ENCODE results near the gene OR11G2. TPM values are rescaled to one million over a fixed set of nuclear protein-coding genes. Genes with fewer than 3 reads are reported as not detected.

The OR11G2 gene, protein sequence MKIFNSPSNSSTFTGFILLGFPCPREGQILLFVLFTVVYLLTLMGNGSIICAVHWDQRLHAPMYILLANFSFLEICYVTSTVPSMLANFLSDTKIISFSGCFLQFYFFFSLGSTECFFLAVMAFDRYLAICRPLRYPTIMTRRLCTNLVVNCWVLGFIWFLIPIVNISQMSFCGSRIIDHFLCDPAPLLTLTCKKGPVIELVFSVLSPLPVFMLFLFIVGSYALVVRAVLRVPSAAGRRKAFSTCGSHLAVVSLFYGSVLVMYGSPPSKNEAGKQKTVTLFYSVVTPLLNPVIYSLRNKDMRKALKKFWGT
- total RNA-seq, result 1 to 10 TPM in 1 of 5 donors, not detected in 4; 2.3 TPM
- polyA plus RNA-seq, result not detected
- long read RNA-seq, donor 1, result 0 reads
- long read RNA-seq, donor 2, result 0 reads
- long read RNA-seq, donor 3, result 0 reads
- long read RNA-seq, donor 4, result 0 reads
- long read RNA-seq, donor 5, result 0 reads
- long read RNA-seq, donor 6, result 0 reads
- long read RNA-seq, donor 7, result 0 reads
- long read RNA-seq, donor 8, result 0 reads
- long read RNA-seq, donor 9, result 0 reads
- long read RNA-seq, donor 10, result 0 reads

DNA sequence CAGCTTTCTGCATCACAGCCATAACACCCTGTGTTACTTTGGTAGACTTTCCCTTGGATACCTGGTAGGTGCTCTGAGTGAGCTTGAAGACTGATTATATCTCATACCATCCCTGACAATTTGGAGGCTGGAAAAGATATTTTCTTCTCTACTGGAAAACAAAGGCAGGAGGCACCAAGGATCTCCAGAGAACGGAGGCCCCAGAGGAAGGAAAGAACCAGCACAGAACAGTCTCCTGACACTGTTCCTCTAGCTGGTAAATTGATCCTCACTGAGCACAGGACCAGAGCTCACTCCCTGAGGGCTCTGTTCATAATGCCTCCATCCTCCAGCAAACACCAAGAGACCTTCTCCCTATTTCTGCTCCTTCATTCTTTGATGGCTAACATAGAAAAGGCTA lies at the start of gene OR11G2:
Gene OR11G2 (plus strand): TSS at position 301 of the 400 bp plus-strand sequence. CDS start 6,542 bp downstream, outside the sequence.
- Histone ChIP-seq H3K9me3 (no peaks in the 10 kb centered on the region), H3K36me3 (no peaks in the 10 kb centered on the region), H3K4me1 (no peaks in the 10 kb centered on the region), H3K4me3 (no peak within 1 kb of the TSS), H3K27ac (no peak within 1 kb of the TSS), H3K27me3 (peaks cover 0 to 5% (median 0%) of the 10 kb centered on the region in 3 donors)
- TF ChIP-seq POLR2A (IDR thresholded peaks at IDR 0.05) (no peak), EP300 (IDR thresholded peaks at IDR 0.05) (no peak), POLR2AphosphoS5 (IDR thresholded peaks at IDR 0.05) (no peak)
- TF ChIP-seq, protein P1, sequence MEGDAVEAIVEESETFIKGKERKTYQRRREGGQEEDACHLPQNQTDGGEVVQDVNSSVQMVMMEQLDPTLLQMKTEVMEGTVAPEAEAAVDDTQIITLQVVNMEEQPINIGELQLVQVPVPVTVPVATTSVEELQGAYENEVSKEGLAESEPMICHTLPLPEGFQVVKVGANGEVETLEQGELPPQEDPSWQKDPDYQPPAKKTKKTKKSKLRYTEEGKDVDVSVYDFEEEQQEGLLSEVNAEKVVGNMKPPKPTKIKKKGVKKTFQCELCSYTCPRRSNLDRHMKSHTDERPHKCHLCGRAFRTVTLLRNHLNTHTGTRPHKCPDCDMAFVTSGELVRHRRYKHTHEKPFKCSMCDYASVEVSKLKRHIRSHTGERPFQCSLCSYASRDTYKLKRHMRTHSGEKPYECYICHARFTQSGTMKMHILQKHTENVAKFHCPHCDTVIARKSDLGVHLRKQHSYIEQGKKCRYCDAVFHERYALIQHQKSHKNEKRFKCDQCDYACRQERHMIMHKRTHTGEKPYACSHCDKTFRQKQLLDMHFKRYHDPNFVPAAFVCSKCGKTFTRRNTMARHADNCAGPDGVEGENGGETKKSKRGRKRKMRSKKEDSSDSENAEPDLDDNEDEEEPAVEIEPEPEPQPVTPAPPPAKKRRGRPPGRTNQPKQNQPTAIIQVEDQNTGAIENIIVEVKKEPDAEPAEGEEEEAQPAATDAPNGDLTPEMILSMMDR (IDR thresholded peaks at IDR 0.05), result no peak
- 45 to 63% (median 54%) methylated on average over 1 of the region's 1 CpG for WGBS, 5 donors
- intact Hi-C loops (cut with DNase I; ENCODE audit: low total_unique reads), result no loop called here
- DNase-seq, result no peak

- H3K27ac ChIP-seq, result no peak overlapping the region
- no peaks in the 10 kb centered on the region for H3K9me3 ChIP-seq
- 30 to 40% (median 32%) methylated on average over 7 of the region's 7 CpGs for WGBS, 5 donors
- no peaks in the 10 kb centered on the region for H3K36me3 ChIP-seq
- intact Hi-C loops (cut with DNase I; ENCODE audit: low total_unique reads), result no loop called here
- no peaks in the 10 kb centered on the region for H3K27me3 ChIP-seq
- H3K4me3 ChIP-seq, result no peak overlapping the region
- no peak for DNase-seq
- TF ChIP-seq POLR2AphosphoS5 (IDR thresholded peaks at IDR 0.05), result no peak
- TF ChIP-seq EP300 (IDR thresholded peaks at IDR 0.05), result no peak
- TF ChIP-seq, protein P1 (IDR thresholded peaks at IDR 0.05), result no peak
- TF ChIP-seq POLR2A (IDR thresholded peaks at IDR 0.05), result no peak
- no peaks in the 10 kb centered on the region for H3K4me1 ChIP-seq
Measured at GRCh38 chr14:20143911-20144310, 46.8 kb upstream of the OR11G2 start.

- TF ChIP-seq EP300 (IDR thresholded peaks at IDR 0.05) (no peak), POLR2AphosphoS5 (IDR thresholded peaks at IDR 0.05) (no peak), POLR2A (IDR thresholded peaks at IDR 0.05) (no peak)
- TF ChIP-seq, protein P1 (IDR thresholded peaks at IDR 0.05), result no peak
- no peaks in the 10 kb centered on the region for H3K4me1 ChIP-seq
- intact Hi-C loops (cut with DNase I; ENCODE audit: low total_unique reads), result no loop called here
- no peaks in the 10 kb centered on the region for H3K27me3 ChIP-seq
- no peak overlapping the region for H3K4me3 ChIP-seq
- H3K27ac ChIP-seq, result no peak overlapping the region
- H3K36me3 ChIP-seq, result no peaks in the 10 kb centered on the region
- 48 to 61% (median 57%) methylated on average over 1 of the region's 1 CpG for WGBS, 5 donors
- DNase-seq, result no peak
- peaks cover 0 to 5% (median 0%) of the 10 kb centered on the region in 4 donors for H3K9me3 ChIP-seq
Measured at GRCh38 chr14:20144820-20145219, 45.9 kb upstream of the OR11G2 start.

- TF ChIP-seq POLR2A (IDR thresholded peaks at IDR 0.05), result no peak
- no peak for TF ChIP-seq EP300 (IDR thresholded peaks at IDR 0.05)
- TF ChIP-seq, protein P1 (IDR thresholded peaks at IDR 0.05), result no peak
- no peak for TF ChIP-seq POLR2AphosphoS5 (IDR thresholded peaks at IDR 0.05)
- peaks cover 0 to 36% (median 28%) of the 10 kb centered on the region in 4 donors for H3K9me3 ChIP-seq
- no peak overlapping the region for H3K27ac ChIP-seq
- no peak overlapping the region for H3K4me3 ChIP-seq
- intact Hi-C loops (cut with DNase I; ENCODE audit: low total_unique reads), result no loop called here
- H3K4me1 ChIP-seq, result no peaks in the 10 kb centered on the region
- H3K36me3 ChIP-seq, result no peaks in the 10 kb centered on the region
- no peak for DNase-seq
- H3K27me3 ChIP-seq, result no peaks in the 10 kb centered on the region
Measured at GRCh38 chr14:20164462-20164861, 26.2 kb upstream of the OR11G2 start.

All from stomach (tissue), 19 donors.